Breast epithelium (tissue), 3 donors: ENCODE measurements around the gene ULBP2.

Source experiments
- CTCF ChIP-seq, 3 donors: fragments of 450-650 bp; IDR thresholded peaks; one replicate each; pipeline ENCODE4 v1.5.1; 2016 to 2017; ENCODE audit warnings: antibody characterized with exemption in 3 of 3, mild to moderate bottlenecking in 3 of 3, moderate library complexity in 3 of 3
- POLR2AphosphoS5 ChIP-seq, 3 donors: sonication (generic); formaldehyde crosslinking; IDR thresholded peaks; one replicate each; pipeline ENCODE4 v1.6.1; 2017; ENCODE audit warnings: antibody characterized with exemption in 3 of 3

- no peak for TF ChIP-seq CTCF (IDR thresholded peaks at IDR 0.05)
- TF ChIP-seq POLR2AphosphoS5 (IDR thresholded peaks at IDR 0.05), result no peak
Measured at GRCh38 chr6:149939909-149940671, 1.7 kb upstream of the ULBP2 start.
